ENCODE data around the gene KLF11. TPM values are rescaled to one million over a fixed set of nuclear protein-coding genes. Genes with fewer than 3 reads are reported as not detected.

The KLF11 gene
- polyA plus RNA-seq, 1 experiment: 4.9 TPM

DNA sequence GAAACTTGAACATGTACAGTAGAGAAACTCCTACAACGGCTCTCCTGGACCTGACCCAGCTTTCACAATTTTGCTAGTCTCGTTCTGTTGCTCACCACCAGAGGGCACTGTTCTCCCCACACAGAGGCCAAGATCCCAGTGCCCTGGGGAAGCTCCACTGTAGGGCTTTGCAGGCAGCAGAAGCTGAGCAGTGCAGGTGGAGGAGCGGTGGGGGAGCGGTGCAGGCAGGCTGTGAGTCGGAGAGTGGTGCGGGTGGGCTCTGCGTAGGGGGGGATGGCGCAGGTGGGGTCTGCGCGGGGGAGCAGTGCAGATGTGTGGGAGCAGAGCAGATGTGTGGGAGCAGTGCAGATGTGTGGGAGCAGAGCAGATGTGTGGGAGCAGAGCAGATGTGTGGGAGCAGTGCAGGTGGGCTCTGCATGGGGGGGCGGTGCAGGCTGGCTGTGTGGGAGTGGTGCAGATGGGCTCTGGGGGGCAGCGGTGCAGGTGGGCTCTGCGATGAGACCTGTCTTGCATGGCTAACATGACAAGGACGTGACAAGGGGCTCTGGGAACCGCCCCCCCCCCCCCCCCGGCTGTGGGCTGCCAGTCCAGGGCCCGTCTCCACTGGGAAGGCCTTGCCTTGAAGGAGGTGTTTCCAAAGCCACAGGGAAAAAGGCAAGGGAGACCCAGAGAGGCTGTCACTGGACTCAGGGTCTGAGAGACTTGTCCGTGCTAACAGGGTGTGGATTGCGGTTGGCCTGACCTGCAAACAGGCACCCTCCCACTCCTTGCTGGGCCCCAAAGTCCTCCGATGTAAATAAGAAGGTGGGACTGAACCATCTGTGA is 29.5 kb downstream of the KLF11 start:
- no peaks in the 10 kb centered on the region for H3K9me3 ChIP-seq (ENCODE audit: control insufficient read depth, insufficient read depth, low read length)
- H3K4me3 ChIP-seq (ENCODE audit: low read depth, low read length): no peak overlapping the region
- H3K27me3 ChIP-seq (ENCODE audit: control insufficient read depth, insufficient read depth, low read length): peaks cover 39% of the 10 kb centered on the region
- CTCF ChIA-PET: interaction anchor here (0.6 to 6.8 kb wide), 52 partner anchors 9 to 664 kb away, joined by 3 to 158 read pairs (median 4); no protein-coding TSS in a partner anchor
- TF ChIP-seq, protein P1, sequence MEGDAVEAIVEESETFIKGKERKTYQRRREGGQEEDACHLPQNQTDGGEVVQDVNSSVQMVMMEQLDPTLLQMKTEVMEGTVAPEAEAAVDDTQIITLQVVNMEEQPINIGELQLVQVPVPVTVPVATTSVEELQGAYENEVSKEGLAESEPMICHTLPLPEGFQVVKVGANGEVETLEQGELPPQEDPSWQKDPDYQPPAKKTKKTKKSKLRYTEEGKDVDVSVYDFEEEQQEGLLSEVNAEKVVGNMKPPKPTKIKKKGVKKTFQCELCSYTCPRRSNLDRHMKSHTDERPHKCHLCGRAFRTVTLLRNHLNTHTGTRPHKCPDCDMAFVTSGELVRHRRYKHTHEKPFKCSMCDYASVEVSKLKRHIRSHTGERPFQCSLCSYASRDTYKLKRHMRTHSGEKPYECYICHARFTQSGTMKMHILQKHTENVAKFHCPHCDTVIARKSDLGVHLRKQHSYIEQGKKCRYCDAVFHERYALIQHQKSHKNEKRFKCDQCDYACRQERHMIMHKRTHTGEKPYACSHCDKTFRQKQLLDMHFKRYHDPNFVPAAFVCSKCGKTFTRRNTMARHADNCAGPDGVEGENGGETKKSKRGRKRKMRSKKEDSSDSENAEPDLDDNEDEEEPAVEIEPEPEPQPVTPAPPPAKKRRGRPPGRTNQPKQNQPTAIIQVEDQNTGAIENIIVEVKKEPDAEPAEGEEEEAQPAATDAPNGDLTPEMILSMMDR (IDR thresholded peaks at IDR 0.05; ENCODE audit: low read depth, low read length): peak; percentile 88
- DNase-seq (ENCODE audit: low read depth, low spot score): peak; percentile 71
- POLR2A ChIA-PET: interaction anchor here (0.6 to 1.3 kb wide), 5 partner anchors 24 to 362 kb away, joined by 3 to 13 read pairs (median 4); no protein-coding TSS in a partner anchor
- no peak overlapping the region for H3K27ac ChIP-seq (ENCODE audit: low read depth, low read length)

DNA sequence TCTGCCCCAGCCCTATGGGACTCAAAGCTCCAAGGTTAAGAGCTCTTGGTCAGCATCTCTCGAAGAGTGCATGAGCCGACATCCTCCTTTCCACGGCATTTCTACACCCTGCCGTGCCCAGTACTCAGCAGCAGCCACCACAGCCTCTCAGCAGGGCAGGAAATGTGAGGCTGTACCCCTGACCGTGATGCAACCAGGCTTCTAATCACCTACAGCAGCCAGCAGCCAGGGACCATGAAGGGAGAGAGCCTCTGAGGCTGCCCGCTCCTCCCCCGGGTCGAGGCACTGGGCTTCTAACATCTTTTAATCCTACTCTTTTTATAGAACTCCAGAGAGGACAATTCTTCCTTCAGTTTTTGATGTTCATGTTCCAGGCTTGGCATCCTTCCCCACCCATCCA is 30.4 kb downstream of the KLF11 start:
- ChIA-PET POLR2A (interaction anchor here (0.7 kb wide), 1 partner anchor 292 kb away, joined by 4 read pairs; no protein-coding TSS in a partner anchor), CTCF (interaction anchor here (0.8 to 6.8 kb wide), 17 partner anchors 9 to 375 kb away, joined by 4 to 158 read pairs (median 10); no protein-coding TSS in a partner anchor)
- H3K27ac ChIP-seq (ENCODE audit: low read depth, low read length): no peak overlapping the region
- H3K4me3 ChIP-seq (ENCODE audit: low read depth, low read length): no peak overlapping the region
- H3K9me3 ChIP-seq (ENCODE audit: control insufficient read depth, insufficient read depth, low read length): no peaks in the 10 kb centered on the region
- TF ChIP-seq, protein P1 (IDR thresholded peaks at IDR 0.05; ENCODE audit: low read depth, low read length): no peak
- no peak for DNase-seq (ENCODE audit: low read depth, low spot score)
- peaks cover 47% of the 10 kb centered on the region for H3K27me3 ChIP-seq (ENCODE audit: control insufficient read depth, insufficient read depth, low read length)

DNA sequence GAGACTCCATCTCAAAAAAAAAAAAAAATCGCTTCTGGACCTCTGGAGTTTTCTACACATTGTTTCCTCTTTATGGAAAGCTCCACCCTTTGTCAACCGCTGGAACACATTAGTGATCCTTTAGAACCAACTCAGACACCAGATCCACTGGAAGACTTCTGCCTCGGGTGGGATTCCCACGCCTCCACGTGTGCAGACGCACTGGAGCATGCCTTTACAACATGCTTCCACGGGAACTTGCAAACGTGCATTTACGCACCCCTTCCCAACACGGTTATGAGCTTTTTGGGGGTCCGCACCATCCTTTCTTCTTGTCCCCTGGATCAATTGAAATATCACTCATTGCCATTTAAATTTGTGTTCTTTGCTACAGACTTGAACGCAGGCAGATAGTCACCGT is 31.8 kb downstream of the KLF11 start:
- ChIA-PET POLR2A (no interaction called here), CTCF (interaction anchor here (0.6 to 6.8 kb wide), 6 partner anchors 21 to 360 kb away, joined by 3 to 158 read pairs (median 16); no protein-coding TSS in a partner anchor)
- no peak overlapping the region for H3K4me3 ChIP-seq (ENCODE audit: low read depth, low read length)
- no peak overlapping the region for H3K27ac ChIP-seq (ENCODE audit: low read depth, low read length)
- H3K9me3 ChIP-seq (ENCODE audit: control insufficient read depth, insufficient read depth, low read length): no peaks in the 10 kb centered on the region
- peaks cover 52% of the 10 kb centered on the region for H3K27me3 ChIP-seq (ENCODE audit: control insufficient read depth, insufficient read depth, low read length)
- DNase-seq (ENCODE audit: low read depth, low spot score): no peak
- TF ChIP-seq, protein P1 (IDR thresholded peaks at IDR 0.05; ENCODE audit: low read depth, low read length): no peak

DNA sequence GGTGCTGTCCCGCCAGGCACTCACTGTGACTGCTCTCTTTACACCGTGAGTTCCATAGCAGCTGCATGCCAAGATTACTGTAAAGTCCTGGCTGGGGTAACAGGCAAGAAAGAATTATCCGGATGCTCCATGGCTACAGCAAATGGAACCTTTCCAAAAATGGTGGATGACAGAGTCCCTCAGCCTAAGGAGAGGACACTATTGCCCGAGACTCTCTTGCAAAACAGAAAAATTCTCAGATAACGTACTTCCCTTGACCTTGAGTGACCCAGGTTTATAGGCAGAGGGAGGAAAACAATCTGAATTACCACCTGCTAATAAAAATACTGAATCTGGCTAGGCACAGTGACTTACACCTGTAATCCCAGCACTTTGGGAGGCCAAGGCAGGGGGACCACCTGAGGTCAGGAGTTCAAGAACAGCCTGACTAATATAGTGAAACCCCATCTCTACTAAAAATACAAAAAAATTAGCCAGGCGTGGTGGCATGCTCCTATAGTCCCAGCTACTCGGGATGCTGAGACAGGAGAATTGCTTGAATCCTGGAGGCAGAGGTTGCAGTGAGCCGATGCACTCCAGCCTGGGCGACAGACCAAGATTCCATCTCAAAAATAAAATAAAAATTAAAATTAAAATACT is 32.3 kb downstream of the KLF11 start:
- H3K27ac ChIP-seq (ENCODE audit: low read depth, low read length): no peak overlapping the region
- POLR2A ChIA-PET: no interaction called here
- TF ChIP-seq, protein P1 (IDR thresholded peaks at IDR 0.05; ENCODE audit: low read depth, low read length): no peak
- H3K9me3 ChIP-seq (ENCODE audit: control insufficient read depth, insufficient read depth, low read length): no peaks in the 10 kb centered on the region
- peaks cover 56% of the 10 kb centered on the region for H3K27me3 ChIP-seq (ENCODE audit: control insufficient read depth, insufficient read depth, low read length)
- DNase-seq (ENCODE audit: low read depth, low spot score): no peak
- H3K4me3 ChIP-seq (ENCODE audit: low read depth, low read length): no peak overlapping the region
- CTCF ChIA-PET: interaction anchor here (0.6 to 6.8 kb wide), 7 partner anchors 21 to 360 kb away, joined by 3 to 158 read pairs (median 9); no protein-coding TSS in a partner anchor

All from AG04450 (cell line).